HepG2 (cell line): Measurements from ENCODE around the gene IRF4. TPM values are rescaled to one million over a fixed set of nuclear protein-coding genes. Genes with fewer than 3 reads are reported as not detected.

Experiments used
- ATAC-seq: fragments of 200-7000 bp; cut with Tn5 transposase; 3 replicates; pipeline ENCODE4 v1.9.1; 2020; ENCODE audit warnings: mild to moderate bottlenecking, moderate library complexity
- BruUV-seq: library from RNA; stranded (reverse); fragments of 400-500 nt; replicated peaks from 2 replicates; lab custom pipeline; 2021; lab: Mats Ljungman, UMichigan
- CTCF ChIA-PET: fragments of 300-600 bp; formaldehyde crosslinking; extraction: SDS; loops from one replicate; lab custom pipeline; 2021; ENCODE audit warnings: low total read pairs, inconsistent platforms, low intra/inter-chr PET ratio; lab: Yijun Ruan, JAX
- POLR2A ChIA-PET: fragments of 350-600 bp; sonication (Branson Sonifier 250); formaldehyde crosslinking; loops from one replicate; lab custom pipeline; 2020; ENCODE audit warnings: antibody characterized with exemption, inconsistent platforms; lab: Yijun Ruan, JAX
- DNase-seq: peaks from one replicate; pipeline ENCODE4 v3.0.0-alpha.2; 2015; ENCODE audit warnings: low spot score
- FAIRE-seq: peaks from 3 replicates; lab custom pipeline; 2011; peaks lifted over from hg19 to GRCh38; lab: Jason Lieb, UNC
- H2AFZ ChIP-seq: one replicate; pipeline ENCODE4 v1.6.1; 2011; ENCODE audit warnings: low read length, inconsistent platforms
- H3K27ac ChIP-seq: fragments of 300-600 bp; 3 replicates; pipeline ENCODE4 v1.8.0; 2011; ENCODE audit warnings: mixed run types, mild to moderate bottlenecking, mixed read lengths, low read length, inconsistent platforms; ENCODE audit not compliant: insufficient read depth; ENCODE audit errors: extremely low read length
- H3K27me3 ChIP-seq, 2 experiments: fragments of 200-600 bp in 1 of 2; 2 replicates in 1 of 2; 3 replicates in 1 of 2; pipeline versions ENCODE4 v1.6.0 to v1.8.0; 2011; ENCODE audit warnings: low read length in 2 of 2, mild to moderate bottlenecking in 2 of 2, moderate library complexity in 2 of 2, inconsistent platforms in 1 of 2; ENCODE audit not compliant: insufficient read depth in 2 of 2, control insufficient read depth in 1 of 2
- H3K36me3 ChIP-seq, 2 experiments: fragments of 200-600 bp in 1 of 2; replicated peaks in 1 of 2; 2 replicates in 1 of 2; 3 replicates in 1 of 2; pipeline versions ENCODE4 v1.5.1 to v1.8.0; 2011; ENCODE audit warnings: low read length in 2 of 2, inconsistent platforms in 1 of 2; ENCODE audit not compliant: insufficient read depth in 2 of 2, control insufficient read depth in 1 of 2
- H3K4me1 ChIP-seq: 2 replicates; pipeline ENCODE4 v1.5.1; 2012; ENCODE audit warnings: low read length, inconsistent platforms; ENCODE audit not compliant: insufficient read depth
- H3K4me2 ChIP-seq: 2 replicates; pipeline ENCODE4 v1.6.0; 2011; ENCODE audit warnings: low read depth, low read length, inconsistent platforms
- H3K4me3 ChIP-seq, 3 experiments: fragments of 200-600 bp in 1 of 3; sonication (generic), shearing (Covaris generic) in 1 of 3; replicated peaks in 1 of 3; 2 replicates each; pipeline ENCODE4 v1.5.1; 2011 to 2016; ENCODE audit warnings: low read length in 3 of 3, inconsistent platforms in 2 of 3, low read depth in 2 of 3, mild to moderate bottlenecking in 2 of 3, control low read depth in 1 of 3, mixed read lengths in 1 of 3; ENCODE audit not compliant: insufficient read depth in 1 of 3
- H3K79me2 ChIP-seq: one replicate; pipeline ENCODE4 v1.6.1; 2011; ENCODE audit warnings: low read length, inconsistent platforms; ENCODE audit not compliant: insufficient read depth
- H3K9ac ChIP-seq: 2 replicates; pipeline ENCODE4 v1.6.0; 2011; ENCODE audit warnings: mild to moderate bottlenecking, low read depth, low read length, inconsistent platforms; ENCODE audit not compliant: insufficient read depth
- H3K9me3 ChIP-seq: 2 replicates; pipeline ENCODE4 v1.5.1; 2012; ENCODE audit warnings: mild to moderate bottlenecking, low read length
- H4K20me1 ChIP-seq: 2 replicates; pipeline ENCODE4 v1.6.0; 2011; ENCODE audit warnings: inconsistent platforms, mild to moderate bottlenecking, low read length, moderate library complexity; ENCODE audit not compliant: insufficient read depth
- ARID2 ChIP-seq: sonication (generic); formaldehyde crosslinking; IDR thresholded peaks from 2 replicates; pipeline ENCODE4 v1.8.1; 2022; ENCODE audit warnings: mild to moderate bottlenecking, missing genetic modification reagents, borderline replicate concordance
- CSRNP1 ChIP-seq: sonication (generic); formaldehyde crosslinking; IDR thresholded peaks from 2 replicates; pipeline ENCODE4 v1.8.1; 2023; ENCODE audit warnings: mild to moderate bottlenecking, missing genetic modification reagents
- MEIS2 ChIP-seq: sonication (generic); formaldehyde crosslinking; IDR thresholded peaks from 2 replicates; pipeline ENCODE4 v1.9.0; 2021; ENCODE audit warnings: mild to moderate bottlenecking, missing genetic modification reagents
- NFATC3 ChIP-seq: sonication (generic); formaldehyde crosslinking; IDR thresholded peaks from 2 replicates; pipeline ENCODE4 v1.5.1; 2020; ENCODE audit warnings: mild to moderate bottlenecking, missing genetic modification reagents
- NFYC ChIP-seq: IDR thresholded peaks from 2 replicates; pipeline ENCODE4 v1.6.1; 2016; ENCODE audit warnings: missing genetic modification reagents, missing compliant biosample characterization
- SALL2 ChIP-seq: sonication (generic); formaldehyde crosslinking; IDR thresholded peaks from 2 replicates; pipeline ENCODE4 v1.8.1; 2023; ENCODE audit warnings: mild to moderate bottlenecking, missing genetic modification reagents, inconsistent platforms
- ZGPAT ChIP-seq: IDR thresholded peaks from 2 replicates; pipeline ENCODE4 v1.6.1; 2016; ENCODE audit warnings: mild to moderate bottlenecking
- ZMYM2 ChIP-seq: sonication (generic); formaldehyde crosslinking; IDR thresholded peaks from 2 replicates; pipeline ENCODE4 v1.8.0; 2022; ENCODE audit warnings: mild to moderate bottlenecking, missing genetic modification reagents
- ZNF281 ChIP-seq: sonication (generic); formaldehyde crosslinking; IDR thresholded peaks from 2 replicates; pipeline ENCODE4 v1.4.0; 2020; ENCODE audit warnings: missing genetic modification reagents, borderline replicate concordance
- ZNF652 ChIP-seq: IDR thresholded peaks from 2 replicates; pipeline ENCODE4 v1.6.1; 2016; ENCODE audit warnings: low read depth, borderline replicate concordance
- ZNF788 ChIP-seq: sonication (generic); formaldehyde crosslinking; IDR thresholded peaks from 2 replicates; pipeline ENCODE4 v1.5.0; 2020; ENCODE audit warnings: mild to moderate bottlenecking, missing genetic modification reagents, borderline replicate concordance
- WGBS: methylation state at CpG from one replicate; pipeline ENCODE4 v1.1.6; 2017; ENCODE audit warnings: low lambda C conversion rate; 5-methylcytosine and 5-hydroxymethylcytosine counted together
- in situ Hi-C: cut with HindIII; loops from 2 replicates; pipeline ENCODE4 v1.10.0; 2017; ENCODE audit warnings: low pct_unique_long_range_greater_than_20kb; ENCODE audit not compliant: extremely low pct_ligation_motif_present
- intact Hi-C: fragments of 100-400 bp; cut with micrococcal nuclease; formaldehyde crosslinking; loops from one replicate; pipeline ENCODE4 v1.10.0; 2022; ENCODE audit not compliant: unreplicated experiment
- polyA plus RNA-seq, 8 experiments: library from polyadenylated mRNA; depleted of rRNA in 3 of 8; stranded (reverse) in 7 of 8; unstranded in 1 of 8; fragments of >200 nt; fragmentation: Illumina TruSeq in 4 of 8; extraction: Trizol in 4 of 8; gene quantifications; 2 replicates each; pipeline versions ENCODE4 v1.2.1 to v1.2.3, GENCODE V29; 2011 to 2016; ENCODE audit warnings: low read depth in 4 of 8, missing spikeins in 1 of 8, mixed read lengths in 1 of 8; ENCODE audit not compliant: insufficient read depth in 1 of 8
- total RNA-seq, 5 experiments: library from RNA; depleted of rRNA; stranded (reverse); fragments of >200 nt; fragmentation: Illumina TruSeq; extraction: Trizol; gene quantifications; 2 replicates each; pipeline ENCODE4 v1.2.3, GENCODE V29; 2016; ENCODE audit warnings: low read depth in 1 of 5
- TF ChIP-seq, protein P1 (sequence below): sonication (generic); formaldehyde crosslinking; IDR thresholded peaks from 2 replicates; pipeline ENCODE4 v1.5.0; 2020; ENCODE audit warnings: mild to moderate bottlenecking, missing genetic modification reagents

IRF4 gene
- total and polyA plus RNA-seq, 2 of the 13 experiments (the other 11 are each of a cell fraction or from before 2014, with no cell fraction given): 0.07 to 0.09 TPM

- intact Hi-C loops: no loop called here
- ATAC-seq (no peak), DNase-seq (no peak), FAIRE-seq (no peak)
- H3K27ac ChIP-seq: no peak overlapping the region
- no TSS peak for BruUV-seq
- TF ChIP-seq ZGPAT: no peak
- TF ChIP-seq ARID2 (CRISPR knock-in tag): no peak
- no peak for TF ChIP-seq ZNF788
- TF ChIP-seq ZNF281 (CRISPR knock-in tag): no peak
- no peak for TF ChIP-seq SALL2 (CRISPR knock-in tag)
- TF ChIP-seq CSRNP1 (CRISPR knock-in tag): no peak
- TF ChIP-seq ZMYM2: no peak
- TF ChIP-seq, protein P1, sequence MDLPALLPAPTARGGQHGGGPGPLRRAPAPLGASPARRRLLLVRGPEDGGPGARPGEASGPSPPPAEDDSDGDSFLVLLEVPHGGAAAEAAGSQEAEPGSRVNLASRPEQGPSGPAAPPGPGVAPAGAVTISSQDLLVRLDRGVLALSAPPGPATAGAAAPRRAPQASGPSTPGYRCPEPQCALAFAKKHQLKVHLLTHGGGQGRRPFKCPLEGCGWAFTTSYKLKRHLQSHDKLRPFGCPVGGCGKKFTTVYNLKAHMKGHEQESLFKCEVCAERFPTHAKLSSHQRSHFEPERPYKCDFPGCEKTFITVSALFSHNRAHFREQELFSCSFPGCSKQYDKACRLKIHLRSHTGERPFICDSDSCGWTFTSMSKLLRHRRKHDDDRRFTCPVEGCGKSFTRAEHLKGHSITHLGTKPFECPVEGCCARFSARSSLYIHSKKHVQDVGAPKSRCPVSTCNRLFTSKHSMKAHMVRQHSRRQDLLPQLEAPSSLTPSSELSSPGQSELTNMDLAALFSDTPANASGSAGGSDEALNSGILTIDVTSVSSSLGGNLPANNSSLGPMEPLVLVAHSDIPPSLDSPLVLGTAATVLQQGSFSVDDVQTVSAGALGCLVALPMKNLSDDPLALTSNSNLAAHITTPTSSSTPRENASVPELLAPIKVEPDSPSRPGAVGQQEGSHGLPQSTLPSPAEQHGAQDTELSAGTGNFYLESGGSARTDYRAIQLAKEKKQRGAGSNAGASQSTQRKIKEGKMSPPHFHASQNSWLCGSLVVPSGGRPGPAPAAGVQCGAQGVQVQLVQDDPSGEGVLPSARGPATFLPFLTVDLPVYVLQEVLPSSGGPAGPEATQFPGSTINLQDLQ (CRISPR knock-in tag): no peak
- TF ChIP-seq MEIS2 (CRISPR knock-in tag): no peak
- no peak for TF ChIP-seq NFATC3
- no peak for TF ChIP-seq NFYC (CRISPR knock-in tag)
- TF ChIP-seq ZNF652: no peak
- ChIA-PET CTCF (no interaction called here), POLR2A (no interaction called here)
- peaks cover 13 to 84% of the 10 kb centered on the region in 2 experiments for H3K27me3 ChIP-seq
- no peaks in the 10 kb centered on the region for H3K9me3 ChIP-seq
- 21% methylated on average over 11 of the region's 11 CpGs for WGBS
- H4K20me1 ChIP-seq: 0 out of 2 replicates have a peak, but pooled peaks cover 3% of the 10 kb centered on the region
- H3K4me2 ChIP-seq: no peak overlapping the region
- H3K79me2 ChIP-seq: no peaks in the 10 kb centered on the region
- H3K4me1 ChIP-seq: no peaks in the 10 kb centered on the region
- no peaks in the 10 kb centered on the region for H3K36me3 ChIP-seq
- no peak overlapping the region for H2AFZ ChIP-seq
- H3K9ac ChIP-seq: no peak overlapping the region
- no peak overlapping the region for H3K4me3 ChIP-seq
- in situ Hi-C loops: no loop called here
Measured at GRCh38 chr6:399785-400534, 8.4 kb downstream of the IRF4 start.
